GM12878 (cell line): Measurements from ENCODE around the gene GARNL3.

Experiments used
- ETV6 ChIP-seq, 2 experiments: fragments of 450-650 bp in 1 of 2; IDR thresholded peaks in 1 of 2; conservative IDR thresholded peaks in 1 of 2; 2 replicates each; pipeline ENCODE4 v1.6.1; 2014; ENCODE audit warnings: antibody characterized with exemption in 1 of 2, borderline replicate concordance in 1 of 2, low read depth in 1 of 2, mild to moderate bottlenecking in 1 of 2, moderate library complexity in 1 of 2
- FOXM1 ChIP-seq: IDR thresholded peaks from 2 replicates; pipeline ENCODE4 v1.6.1; 2012; ENCODE audit warnings: low read depth, mild to moderate bottlenecking, inconsistent platforms, low read length, moderate library complexity
- MXI1 ChIP-seq: fragments of 150-350 bp; IDR thresholded peaks from 2 replicates; pipeline ENCODE4 v1.6.1; 2011; ENCODE audit warnings: low read depth, mild to moderate bottlenecking, inconsistent platforms, low read length, improper control_type of control experiment
- NFYA ChIP-seq: IDR thresholded peaks from 2 replicates; pipeline ENCODE4 v1.6.1; 2011; ENCODE audit warnings: low read depth, mild to moderate bottlenecking, low read length, improper control_type of control experiment, borderline replicate concordance
- NRF1 ChIP-seq: conservative IDR thresholded peaks from 2 replicates; pipeline ENCODE4 v1.6.1; 2011; ENCODE audit warnings: mild to moderate bottlenecking, low read depth, low read length, improper control_type of control experiment
- POLR2A ChIP-seq: IDR thresholded peaks from 2 replicates; pipeline ENCODE4 v1.6.1; 2011; ENCODE audit warnings: low read depth, mild to moderate bottlenecking, low read length
- POU2F2 ChIP-seq: IDR thresholded peaks from 3 replicates; pipeline ENCODE4 v1.6.1; 2011; ENCODE audit warnings: low read depth, mild to moderate bottlenecking, low read length, borderline replicate concordance
- SRF ChIP-seq, 2 experiments: IDR thresholded peaks; 2 replicates each; pipeline ENCODE4 v1.6.1; 2011; ENCODE audit warnings: low read depth in 2 of 2, low read length in 2 of 2, mild to moderate bottlenecking in 1 of 2, moderate library complexity in 1 of 2
- TF ChIP-seq, protein P1 (sequence below): IDR thresholded peaks from 2 replicates; pipeline ENCODE4 v1.6.1; 2012; ENCODE audit warnings: low read depth, low read length, improper control_type of control experiment
- TF ChIP-seq, protein P2 (sequence below), 3 experiments: IDR thresholded peaks in 2 of 3; conservative IDR thresholded peaks in 1 of 3; 2 replicates each; pipeline ENCODE4 v1.5.1; 2011; ENCODE audit warnings: low read depth in 3 of 3, low read length in 3 of 3, mild to moderate bottlenecking in 3 of 3, control low read depth in 2 of 3, moderate library complexity in 2 of 3, inconsistent platforms in 1 of 3, mixed read lengths in 1 of 3; ENCODE audit not compliant: control insufficient read depth in 2 of 3, insufficient read depth in 1 of 3; ENCODE audit errors: extremely low read depth in 1 of 3

- TF ChIP-seq ETV6 (conservative IDR thresholded peaks at IDR 0.05 in 1 of 2, IDR thresholded peaks at IDR 0.05 in 1 of 2; ENCODE audit: borderline replicate concordance in 1 of 2, low read depth in 1 of 2) (no peak), POU2F2 (no peak), SRF (IDR thresholded peaks at IDR 0.05; ENCODE audit: low read depth in 2 of 2, low read length in 2 of 2) (no peak), MXI1 (no peak), FOXM1 (no peak), POLR2A (no peak), NFYA (no peak), NRF1 (no peak)
- TF ChIP-seq, protein P1, sequence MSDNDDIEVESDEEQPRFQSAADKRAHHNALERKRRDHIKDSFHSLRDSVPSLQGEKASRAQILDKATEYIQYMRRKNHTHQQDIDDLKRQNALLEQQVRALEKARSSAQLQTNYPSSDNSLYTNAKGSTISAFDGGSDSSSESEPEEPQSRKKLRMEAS = no peak
- TF ChIP-seq, protein P2, sequence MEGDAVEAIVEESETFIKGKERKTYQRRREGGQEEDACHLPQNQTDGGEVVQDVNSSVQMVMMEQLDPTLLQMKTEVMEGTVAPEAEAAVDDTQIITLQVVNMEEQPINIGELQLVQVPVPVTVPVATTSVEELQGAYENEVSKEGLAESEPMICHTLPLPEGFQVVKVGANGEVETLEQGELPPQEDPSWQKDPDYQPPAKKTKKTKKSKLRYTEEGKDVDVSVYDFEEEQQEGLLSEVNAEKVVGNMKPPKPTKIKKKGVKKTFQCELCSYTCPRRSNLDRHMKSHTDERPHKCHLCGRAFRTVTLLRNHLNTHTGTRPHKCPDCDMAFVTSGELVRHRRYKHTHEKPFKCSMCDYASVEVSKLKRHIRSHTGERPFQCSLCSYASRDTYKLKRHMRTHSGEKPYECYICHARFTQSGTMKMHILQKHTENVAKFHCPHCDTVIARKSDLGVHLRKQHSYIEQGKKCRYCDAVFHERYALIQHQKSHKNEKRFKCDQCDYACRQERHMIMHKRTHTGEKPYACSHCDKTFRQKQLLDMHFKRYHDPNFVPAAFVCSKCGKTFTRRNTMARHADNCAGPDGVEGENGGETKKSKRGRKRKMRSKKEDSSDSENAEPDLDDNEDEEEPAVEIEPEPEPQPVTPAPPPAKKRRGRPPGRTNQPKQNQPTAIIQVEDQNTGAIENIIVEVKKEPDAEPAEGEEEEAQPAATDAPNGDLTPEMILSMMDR (IDR thresholded peaks at IDR 0.05 in 2 of 3, conservative IDR thresholded peaks at IDR 0.05 in 1 of 3; ENCODE audit: control insufficient read depth in 2 of 3, extremely low read depth in 1 of 3, insufficient read depth in 1 of 3, low read depth in 3 of 3, low read length in 3 of 3) = no peak
Observed at GRCh38 chr9:127232833-127233549, 31.6 kb upstream of the GARNL3 start.
